HG03457 (cell line): ENCODE results near the gene LILRA1.
"Not testable (repeated sequence)": the region's sequence is repeated elsewhere in the genome, so short reads cannot be mapped to it uniquely, and the experiment has no call there.

Source experiments
- ATAC-seq: cut with Tn5 transposase; IDR thresholded peaks from one replicate; pipeline ENCODE4 v1.9.1; 2021; ENCODE audit warnings: moderate number of reproducible peaks; ENCODE audit not compliant: unreplicated experiment

LILRA1 gene

DNA sequence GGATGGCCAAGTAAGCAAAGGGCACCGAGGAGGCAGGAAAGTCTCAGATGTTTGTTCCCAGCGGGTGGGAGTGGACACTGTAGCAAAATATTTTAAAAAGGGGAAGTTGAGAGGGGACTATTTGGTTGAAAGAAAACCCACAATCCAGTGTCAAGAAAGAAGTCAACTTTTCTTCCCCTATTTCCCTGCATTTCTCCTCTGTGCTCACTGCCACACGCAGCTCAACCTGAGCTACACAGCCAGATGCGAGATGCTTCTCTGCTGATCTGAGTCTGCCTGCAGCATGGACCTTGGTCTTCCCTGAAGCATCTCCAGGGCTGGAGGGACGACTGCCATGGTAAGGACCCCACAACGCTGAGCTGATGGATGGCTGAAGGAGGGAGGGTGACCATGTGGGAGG lies at the start of gene LILRA1:
Gene LILRA1, plus strand, starts transcription at position 188 of the 400 bp plus-strand sequence. CDS start 613 bp downstream, outside the sequence.
- ATAC-seq = not testable (repeated sequence)

DNA sequence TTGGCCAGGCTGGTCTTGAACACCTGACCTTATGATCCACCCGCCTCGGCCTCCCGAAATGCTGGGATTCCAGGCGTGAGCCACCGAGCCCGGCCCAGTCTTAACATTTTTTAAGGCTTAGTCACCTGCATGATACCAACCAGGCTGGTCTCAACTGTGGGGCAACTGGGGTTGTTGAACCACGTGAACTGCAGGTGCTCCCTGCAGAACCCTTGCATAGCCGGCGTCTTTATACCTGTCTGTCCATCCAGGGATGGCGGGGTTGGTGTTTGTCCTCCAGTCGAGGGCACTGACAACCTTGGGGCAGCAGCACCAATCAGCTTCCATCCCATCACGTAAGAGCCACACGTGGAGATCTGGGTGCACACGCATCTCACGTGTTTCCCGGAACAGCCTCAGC lies 44.6 kb upstream of the LILRA1 start:
- no peak for ATAC-seq

DNA sequence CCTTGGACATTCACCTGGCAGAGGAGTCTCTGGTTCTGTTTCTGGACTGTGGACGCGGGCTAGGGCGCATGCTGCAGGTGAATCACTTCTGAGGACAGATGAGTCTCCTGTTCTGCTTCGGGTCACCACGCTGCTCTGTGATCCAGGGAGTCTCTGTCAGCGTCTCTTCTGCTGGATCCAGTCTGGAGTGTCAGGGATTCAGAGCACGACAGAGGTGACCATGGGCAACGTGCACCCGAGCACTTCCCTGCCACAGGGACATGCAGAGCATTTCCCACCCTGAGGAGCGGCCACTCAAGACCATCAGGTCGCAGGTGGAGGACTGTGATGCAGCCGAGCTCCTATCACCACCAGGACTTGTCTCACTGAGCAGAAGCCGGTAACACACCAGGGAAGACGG lies 44.2 kb upstream of the LILRA1 start:
- no peak for ATAC-seq

DNA sequence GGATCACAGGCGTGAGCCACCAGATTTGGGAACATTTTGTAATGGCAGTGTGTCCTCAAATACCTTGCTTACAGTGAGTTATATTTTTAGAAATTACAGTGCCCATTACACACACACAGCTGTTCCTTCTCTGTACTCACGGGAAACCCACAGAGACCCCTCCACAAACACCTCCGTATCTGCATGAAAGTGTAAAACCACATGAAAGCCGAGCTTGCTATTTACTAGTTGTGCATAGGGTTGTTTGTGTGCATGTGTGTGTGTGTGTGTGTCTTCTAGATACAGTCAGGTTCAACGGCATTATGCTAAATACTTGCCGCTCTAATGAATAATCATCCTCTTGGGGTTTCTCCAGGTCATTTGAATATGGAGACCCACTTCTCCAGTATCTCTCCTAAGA lies 42.1 kb upstream of the LILRA1 start:
- ATAC-seq = no peak

DNA sequence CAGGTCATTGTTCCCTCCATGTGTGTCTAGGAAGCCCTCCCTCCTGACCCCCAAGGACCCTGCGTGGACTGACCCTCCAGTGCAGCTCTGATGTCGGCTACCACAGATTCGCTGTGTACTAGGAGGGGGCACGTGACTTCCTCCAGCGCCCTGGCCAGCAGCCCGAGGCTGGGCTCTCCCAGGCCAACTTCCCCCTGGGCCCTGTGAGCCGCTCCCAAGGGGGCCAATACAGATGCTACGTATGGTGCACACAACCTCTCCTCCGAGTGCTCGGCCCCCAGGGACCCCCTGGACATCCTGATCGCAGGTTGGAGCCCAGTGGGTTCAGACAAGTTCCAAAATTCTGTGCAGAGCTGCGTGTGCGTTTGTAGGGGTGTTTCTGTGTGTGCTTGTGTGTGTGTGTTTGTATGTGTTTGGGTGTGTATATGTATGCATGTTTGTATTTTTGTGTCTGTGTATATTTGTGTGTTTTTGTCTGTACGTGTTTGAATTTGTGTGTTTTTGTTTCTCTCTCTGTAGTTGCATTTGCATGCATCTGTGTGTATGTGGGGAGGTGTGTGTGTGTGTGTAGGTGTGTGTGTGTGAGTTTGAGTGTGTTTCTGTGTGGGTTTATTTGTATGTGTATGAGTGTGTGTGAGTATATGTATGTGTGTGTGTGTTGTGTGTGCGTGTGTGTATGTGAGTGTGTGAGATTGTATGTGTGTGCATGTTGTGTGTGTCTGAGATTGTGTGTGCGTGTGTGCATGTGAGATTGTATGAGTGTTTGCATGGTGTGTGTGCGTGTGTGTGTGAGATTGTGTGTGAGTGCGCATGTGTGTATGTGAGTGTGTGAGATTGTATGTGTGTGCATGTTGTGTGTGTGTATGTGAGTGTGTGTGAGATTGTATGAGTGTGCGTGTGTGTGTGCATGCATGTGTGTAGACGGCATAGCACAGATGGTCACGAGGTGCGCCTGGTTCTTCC lies 41.2 kb upstream of the LILRA1 start:
- ATAC-seq = no peak

DNA sequence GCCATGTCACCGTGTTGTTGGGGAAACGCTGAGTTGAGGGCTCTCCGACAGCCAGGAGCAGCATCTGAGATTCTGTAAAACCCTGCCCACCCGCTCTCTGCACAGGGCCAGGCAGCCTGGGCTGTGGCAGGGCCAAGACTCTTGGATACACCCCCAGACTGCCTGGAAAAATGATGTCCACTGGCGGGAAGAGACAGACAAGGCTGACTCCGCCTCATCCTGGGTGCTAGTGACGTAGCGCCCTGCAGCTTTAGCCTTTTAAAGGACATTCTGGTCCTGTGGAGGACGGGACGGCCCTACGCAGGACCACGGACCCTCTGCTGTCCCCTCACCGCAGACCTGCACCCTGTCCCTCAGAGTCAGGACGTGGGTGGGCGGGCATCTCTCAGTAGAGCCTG lies 40.5 kb upstream of the LILRA1 start:
- no peak for ATAC-seq

DNA sequence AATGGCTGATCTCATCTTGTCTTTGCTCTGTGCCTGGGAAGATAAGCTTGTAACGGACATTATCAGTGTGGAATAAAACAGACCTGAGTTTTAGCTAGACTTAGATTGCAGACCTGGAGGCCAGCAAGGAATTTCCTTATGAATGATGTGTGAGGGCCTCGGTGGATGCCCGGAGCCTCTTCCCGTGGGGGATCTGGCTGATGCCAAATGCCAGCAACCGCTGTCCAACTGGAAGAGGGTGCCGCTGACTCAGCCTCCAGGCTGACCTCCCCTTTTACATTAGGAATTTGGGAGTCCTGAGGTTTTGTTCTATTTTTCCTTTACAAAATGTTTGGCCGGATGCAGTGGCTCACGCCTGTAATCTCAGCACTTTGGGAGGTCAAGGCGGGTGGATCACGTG lies 39.4 kb upstream of the LILRA1 start:
- ATAC-seq = no peak

DNA sequence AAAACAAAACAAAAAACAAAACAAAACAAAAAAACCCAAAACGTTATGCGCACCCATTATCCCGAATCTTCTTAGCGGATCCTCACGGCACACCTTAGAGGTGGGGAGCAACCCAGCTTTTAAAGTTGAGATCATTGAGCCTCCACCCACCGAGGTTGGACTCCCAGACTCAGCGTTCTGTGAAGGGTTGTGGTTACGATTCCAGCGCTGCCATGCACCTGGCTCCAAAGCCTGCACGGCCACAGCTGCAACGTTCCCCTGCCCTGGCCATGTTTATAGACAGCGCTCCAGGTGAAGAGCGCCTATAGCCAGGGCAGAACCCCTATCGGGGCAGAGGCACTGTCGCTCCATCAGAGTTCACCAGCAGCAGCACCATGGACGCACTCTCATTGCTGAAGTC lies 38.5 kb upstream of the LILRA1 start:
- ATAC-seq = no peak

DNA sequence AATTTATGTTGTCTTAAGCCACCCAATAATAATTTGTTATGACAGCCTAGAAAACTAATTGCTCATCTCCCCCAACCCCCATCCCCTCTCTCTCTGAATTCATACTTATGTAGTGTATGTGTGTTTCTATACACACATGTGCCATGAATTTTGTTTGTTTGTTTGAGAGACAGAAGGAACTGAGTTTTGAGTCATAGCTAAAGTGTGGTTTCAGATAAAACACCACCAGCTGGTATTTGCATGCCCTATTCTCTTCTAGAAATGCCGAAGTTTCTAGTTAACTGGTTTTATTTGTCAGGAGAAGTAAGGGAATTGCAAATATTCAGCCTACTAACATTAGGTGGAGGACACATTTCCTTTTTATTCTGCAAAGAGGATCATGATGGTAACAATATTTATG lies 37.2 kb upstream of the LILRA1 start:
- ATAC-seq = no peak

DNA sequence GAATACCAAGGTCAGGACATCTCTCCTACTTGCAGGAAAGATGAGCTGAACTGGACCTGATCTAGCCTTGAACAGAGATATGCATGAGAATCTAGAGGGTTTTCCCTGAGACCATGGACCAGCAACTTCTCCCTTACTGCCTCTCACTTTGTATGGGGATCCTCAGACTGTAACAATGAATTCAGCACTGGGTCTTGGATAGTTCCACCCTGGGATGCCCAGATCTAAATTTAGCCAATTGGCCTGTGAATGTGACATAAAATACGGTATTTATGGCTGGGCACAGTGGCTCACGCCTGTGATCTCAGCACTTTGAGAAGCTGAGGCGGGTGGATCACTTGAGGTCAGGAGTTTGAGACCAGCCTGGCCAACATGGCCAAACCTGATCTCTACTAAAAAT lies 35.1 kb upstream of the LILRA1 start:
- ATAC-seq = no peak

DNA sequence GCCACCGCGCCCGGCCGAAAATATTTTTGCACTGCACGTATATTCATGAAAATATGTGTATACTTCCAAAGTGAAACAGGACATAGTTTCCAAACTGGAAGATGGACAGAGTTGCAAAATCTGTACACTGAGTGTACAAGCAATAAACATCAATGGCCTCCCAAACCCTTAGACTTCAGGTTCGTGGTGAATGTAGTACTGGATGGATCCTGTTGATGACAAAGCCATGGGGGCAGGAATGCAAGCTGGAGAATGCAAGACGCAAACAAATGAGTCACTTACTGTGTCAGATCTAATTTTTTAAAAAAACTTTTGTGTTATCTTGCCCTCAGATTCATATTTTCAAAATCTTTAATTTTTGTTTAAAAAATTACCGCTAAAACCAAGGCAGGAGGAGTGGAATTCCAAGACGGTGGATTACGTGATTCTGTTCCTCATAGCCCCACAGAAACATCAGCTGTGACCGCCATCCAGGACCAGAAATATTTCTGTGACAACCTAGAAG lies 32.5 kb upstream of the LILRA1 start:
- ATAC-seq = no peak

DNA sequence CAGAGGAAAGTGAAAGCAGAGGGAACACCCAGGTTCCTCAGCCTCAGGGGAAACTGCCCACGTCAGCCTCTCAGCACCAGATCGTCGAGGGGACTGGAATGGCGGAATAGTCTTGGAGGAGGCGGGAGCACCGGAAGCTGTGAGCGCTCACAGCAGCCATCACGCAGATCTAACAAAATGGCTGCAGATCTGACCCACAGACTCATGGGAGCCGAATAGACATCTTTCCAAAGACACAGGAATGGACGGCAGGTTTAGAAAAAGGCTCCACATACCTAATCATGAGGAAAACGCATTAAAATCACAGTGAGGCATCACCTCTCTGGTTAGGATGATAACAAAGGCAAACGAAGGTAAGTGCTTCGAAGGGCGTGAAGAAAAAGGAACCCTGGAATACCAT lies 31.6 kb upstream of the LILRA1 start:
- ATAC-seq = no peak

DNA sequence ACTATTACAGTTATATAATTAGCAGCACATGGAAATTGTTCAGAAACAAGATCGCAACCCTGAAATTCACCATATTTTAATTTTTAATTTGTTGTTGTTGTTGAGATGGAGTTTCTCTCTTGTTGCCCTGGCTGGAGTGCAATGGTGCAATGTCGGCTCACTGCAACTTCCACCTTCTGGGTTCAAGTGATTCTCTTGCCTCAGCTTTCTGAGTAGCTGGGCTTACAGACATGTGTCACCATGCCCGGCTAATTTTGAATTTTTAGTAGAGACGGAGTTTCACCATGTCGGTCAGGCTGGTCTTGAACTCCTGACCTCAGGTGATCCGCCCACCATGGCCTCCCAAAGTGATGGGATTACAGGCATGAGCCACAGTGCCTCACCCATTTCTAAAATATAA lies 30.2 kb upstream of the LILRA1 start:
- ATAC-seq = not testable (repeated sequence)

DNA sequence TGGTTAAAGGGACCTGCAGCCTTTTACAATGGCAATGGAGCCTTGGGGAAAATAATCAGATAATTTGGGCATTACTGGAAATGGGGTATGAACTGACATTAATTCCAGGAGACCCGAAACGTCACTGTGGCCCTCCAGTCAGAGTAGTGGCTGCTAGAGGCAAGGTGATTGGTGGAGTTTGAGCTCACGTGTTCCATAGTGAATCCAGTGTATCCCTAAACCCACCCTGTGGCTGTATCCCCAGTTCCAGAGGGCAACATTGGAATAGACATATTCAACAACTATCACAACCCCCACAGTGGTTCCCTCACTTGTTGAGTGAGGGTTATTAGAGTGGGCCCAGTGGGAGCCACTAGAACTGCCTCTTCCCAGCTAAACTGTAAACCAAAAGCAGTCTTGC lies 23.1 kb upstream of the LILRA1 start:
- ATAC-seq = no peak

DNA sequence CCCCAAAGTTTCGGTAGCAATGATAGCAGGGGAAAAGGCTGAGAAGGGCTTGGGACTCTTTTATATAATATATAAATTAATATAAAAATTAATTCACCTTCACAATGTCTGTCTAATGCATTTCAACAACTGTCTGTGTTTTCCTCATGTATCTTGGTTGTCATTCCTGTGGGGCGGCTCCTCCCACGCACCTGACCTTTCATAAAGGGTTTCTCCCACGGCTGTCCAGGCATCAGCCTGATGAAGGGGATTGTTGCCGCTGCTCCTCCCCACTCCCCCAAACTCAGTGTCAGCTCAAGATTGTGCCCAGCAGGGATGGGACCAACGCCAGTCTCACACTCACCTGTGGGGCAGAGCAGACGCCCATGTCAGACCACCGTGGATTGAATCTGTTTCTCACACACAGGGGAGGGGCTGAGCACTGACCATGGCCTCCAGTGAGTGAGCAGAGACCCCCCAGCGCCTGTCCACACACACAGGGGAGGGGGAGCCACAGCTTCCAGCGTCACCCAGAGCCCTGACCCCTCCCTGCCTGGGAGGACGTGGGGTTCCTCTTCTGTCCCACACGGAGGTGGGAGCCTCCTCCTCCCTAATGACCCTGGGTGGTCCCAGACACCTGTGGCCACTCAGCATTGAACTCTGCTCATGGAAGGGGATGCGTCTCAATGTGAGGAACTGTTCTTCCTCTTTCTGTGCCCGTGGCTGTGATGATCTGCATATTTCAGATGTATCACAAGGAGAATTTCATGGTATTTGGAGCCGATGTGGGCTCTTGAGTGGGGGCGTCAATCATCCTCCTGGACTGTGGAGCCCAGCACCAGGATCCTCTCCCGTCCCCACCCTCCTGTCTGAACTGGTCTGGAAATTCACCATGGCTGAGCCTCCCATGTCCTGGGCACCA lies 21.5 kb upstream of the LILRA1 start:
- not testable (repeated sequence) for ATAC-seq

DNA sequence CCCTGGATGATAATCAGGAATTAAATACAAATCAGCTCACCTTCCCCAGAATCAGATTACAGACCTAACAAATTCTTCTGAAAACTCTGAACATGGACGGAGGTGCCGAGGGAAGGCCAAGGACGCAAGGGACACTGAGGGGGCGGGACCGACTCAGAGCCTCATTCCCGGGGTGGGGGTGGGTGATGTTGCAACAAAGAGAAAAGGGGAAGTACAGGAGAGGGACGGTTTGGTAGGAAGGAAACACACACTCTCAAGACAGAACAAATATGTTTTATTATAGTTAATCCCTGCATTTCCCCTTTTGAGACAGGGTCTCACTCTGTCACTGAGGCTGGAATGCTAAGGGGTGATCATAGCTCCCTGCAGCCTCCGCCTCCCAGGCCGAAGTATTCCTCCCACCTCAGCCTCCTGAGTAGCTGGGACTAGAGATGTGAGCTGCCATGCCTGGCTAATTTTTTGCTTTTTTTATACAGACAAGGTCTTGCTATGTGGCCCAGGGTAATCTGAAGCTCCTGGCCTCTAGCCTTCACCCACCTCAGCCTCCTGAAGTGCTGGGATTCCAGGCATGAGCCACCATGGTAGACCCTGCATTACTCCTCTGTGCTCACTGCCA lies 20.6 kb upstream of the LILRA1 start:
- ATAC-seq = no peak

DNA sequence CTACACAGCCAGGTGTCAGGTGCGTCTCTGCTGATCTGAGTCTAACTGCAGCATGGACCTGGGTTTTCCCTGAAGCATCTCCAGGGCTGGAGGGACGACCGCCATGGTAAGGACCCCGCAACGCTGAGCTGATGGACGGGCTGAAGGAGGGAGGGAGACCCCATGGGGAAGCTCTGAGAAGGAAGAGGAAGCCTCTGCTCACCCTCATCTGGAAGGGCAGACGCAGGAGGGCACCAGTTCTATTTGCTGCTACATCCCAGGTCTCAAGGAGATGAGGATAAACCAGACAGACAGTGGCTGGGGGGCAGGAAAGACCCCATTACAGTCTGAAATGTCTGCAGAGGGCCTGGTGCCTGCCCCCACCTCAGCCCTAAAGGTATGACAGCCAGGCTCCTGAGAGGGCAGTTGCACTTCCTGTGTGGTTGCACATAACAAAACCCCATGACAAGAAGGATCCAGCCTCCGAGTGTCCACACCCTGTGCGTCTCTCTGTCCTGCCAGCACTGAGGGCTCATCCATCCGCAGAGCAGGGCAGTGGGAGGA lies 20.0 kb upstream of the LILRA1 start, which contains the start of gene LILRA2:
Gene LILRA2, plus strand, starts transcription at position 461 of the 543 bp plus-strand sequence. CDS start 89 bp downstream, outside the sequence.
- ATAC-seq = no peak

DNA sequence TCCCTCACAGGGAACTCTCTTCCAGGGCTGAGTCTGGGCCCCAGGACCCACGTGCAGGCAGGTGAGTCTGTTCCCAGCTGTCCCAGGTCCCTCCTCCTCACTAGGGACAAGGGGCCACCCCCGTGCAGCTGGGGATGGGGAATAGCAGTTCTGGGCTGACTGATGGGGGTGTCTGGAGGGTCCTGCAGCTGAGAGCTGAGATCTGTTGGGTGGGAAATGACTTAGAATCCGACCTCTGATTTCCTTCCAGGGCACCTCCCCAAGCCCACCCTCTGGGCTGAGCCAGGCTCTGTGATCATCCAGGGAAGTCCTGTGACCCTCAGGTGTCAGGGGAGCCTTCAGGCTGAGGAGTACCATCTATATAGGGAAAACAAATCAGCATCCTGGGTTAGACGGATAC lies 19.4 kb upstream of the LILRA1 start:
- no peak for ATAC-seq

DNA sequence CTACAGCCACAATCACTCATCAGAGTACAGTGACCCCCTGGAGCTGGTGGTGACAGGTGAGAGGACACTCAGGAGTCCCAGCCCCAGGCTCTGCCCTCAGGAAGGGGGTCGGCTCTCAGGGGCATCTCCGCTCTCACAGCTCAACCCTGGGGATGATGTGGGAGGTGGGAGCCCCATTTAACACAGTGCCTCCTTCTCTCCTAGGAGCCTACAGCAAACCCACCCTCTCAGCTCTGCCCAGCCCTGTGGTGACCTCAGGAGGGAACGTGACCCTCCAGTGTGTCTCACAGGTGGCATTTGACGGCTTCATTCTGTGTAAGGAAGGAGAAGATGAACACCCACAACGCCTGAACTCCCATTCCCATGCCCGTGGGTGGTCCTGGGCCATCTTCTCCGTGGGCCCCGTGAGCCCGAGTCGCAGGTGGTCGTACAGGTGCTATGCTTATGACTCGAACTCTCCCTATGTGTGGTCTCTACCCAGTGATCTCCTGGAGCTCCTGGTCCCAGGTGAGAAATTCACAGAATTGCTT lies 18.8 kb upstream of the LILRA1 start:
- no peak for ATAC-seq

DNA sequence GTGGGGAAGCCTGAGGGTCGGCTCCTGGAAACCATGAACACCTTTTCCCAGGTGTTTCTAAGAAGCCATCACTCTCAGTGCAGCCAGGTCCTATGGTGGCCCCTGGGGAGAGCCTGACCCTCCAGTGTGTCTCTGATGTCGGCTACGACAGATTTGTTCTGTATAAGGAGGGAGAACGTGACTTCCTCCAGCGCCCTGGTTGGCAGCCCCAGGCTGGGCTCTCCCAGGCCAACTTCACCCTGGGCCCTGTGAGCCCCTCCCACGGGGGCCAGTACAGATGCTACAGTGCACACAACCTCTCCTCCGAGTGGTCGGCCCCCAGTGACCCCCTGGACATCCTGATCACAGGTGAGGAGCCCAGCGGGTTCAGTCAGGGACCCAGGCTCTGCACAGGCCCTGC lies 18.2 kb upstream of the LILRA1 start:
- not testable (repeated sequence) for ATAC-seq
